HG02870 (cell line): ENCODE results near the gene C22orf15.

Experiments used
- ATAC-seq: cut with Tn5 transposase; IDR thresholded peaks from one replicate; pipeline ENCODE4 v1.9.1; 2021; ENCODE audit warnings: mild to moderate bottlenecking, moderate library complexity; ENCODE audit not compliant: unreplicated experiment

Gene C22orf15

GRCh38 chr22:23772649-23773473, 10.1 kb downstream of the C22orf15 start, which contains the start of gene MMP11:
Gene MMP11, plus strand, starts transcription at chr22:23772849. Its CDS starts 22 bp downstream, at chr22:23772871.
- ATAC-seq, result no peak

- ATAC-seq, result no peak
Observed at GRCh38 chr22:23773483-23774113, 10.8 kb downstream of the C22orf15 start.

- ATAC-seq, result no peak
Observed at GRCh38 chr22:23774114-23774921, 11.5 kb downstream of the C22orf15 start.

- no peak for ATAC-seq
Observed at GRCh38 chr22:23774922-23775436, 12.2 kb downstream of the C22orf15 start.

- ATAC-seq, result no peak
Observed at GRCh38 chr22:23775779-23776375, 13.1 kb downstream of the C22orf15 start.

GRCh38 chr22:23777776-23778576, 15.2 kb downstream of the C22orf15 start:
- ATAC-seq, result no peak

GRCh38 chr22:23778577-23778900, 15.7 kb downstream of the C22orf15 start:
- no peak for ATAC-seq

GRCh38 chr22:23779083-23779482, 16.3 kb downstream of the C22orf15 start:
- no peak for ATAC-seq

GRCh38 chr22:23779731-23780130, 16.9 kb downstream of the C22orf15 start:
- ATAC-seq, result no peak

- ATAC-seq, result no peak
Observed at GRCh38 chr22:23780146-23780748, 17.5 kb downstream of the C22orf15 start.

- no peak for ATAC-seq
Observed at GRCh38 chr22:23781065-23781464, 18.3 kb downstream of the C22orf15 start.

GRCh38 chr22:23781511-23782183, 18.9 kb downstream of the C22orf15 start:
- ATAC-seq, result no peak

- ATAC-seq, result no peak
Observed at GRCh38 chr22:23782252-23782651, 19.5 kb downstream of the C22orf15 start.

GRCh38 chr22:23782703-23783102, 19.9 kb downstream of the C22orf15 start:
- ATAC-seq, result no peak

- ATAC-seq, result no peak
Observed at GRCh38 chr22:23783265-23784150, 20.7 kb downstream of the C22orf15 start.

GRCh38 chr22:23784215-23784732, 21.5 kb downstream of the C22orf15 start:
- no peak for ATAC-seq

- no peak for ATAC-seq
Observed at GRCh38 chr22:23786261-23786710, 23.5 kb downstream of the C22orf15 start.
